HG02870 (cell line): ENCODE data around the gene ITFG1.
"Not testable (repeated sequence)": the region's sequence is repeated elsewhere in the genome, so short reads cannot be mapped to it uniquely, and the experiment has no call there.

ENCODE experiments used
- ATAC-seq: cut with Tn5 transposase; IDR thresholded peaks from one replicate; pipeline ENCODE4 v1.9.1; 2021; ENCODE audit warnings: mild to moderate bottlenecking, moderate library complexity; ENCODE audit not compliant: unreplicated experiment

Gene ITFG1

DNA sequence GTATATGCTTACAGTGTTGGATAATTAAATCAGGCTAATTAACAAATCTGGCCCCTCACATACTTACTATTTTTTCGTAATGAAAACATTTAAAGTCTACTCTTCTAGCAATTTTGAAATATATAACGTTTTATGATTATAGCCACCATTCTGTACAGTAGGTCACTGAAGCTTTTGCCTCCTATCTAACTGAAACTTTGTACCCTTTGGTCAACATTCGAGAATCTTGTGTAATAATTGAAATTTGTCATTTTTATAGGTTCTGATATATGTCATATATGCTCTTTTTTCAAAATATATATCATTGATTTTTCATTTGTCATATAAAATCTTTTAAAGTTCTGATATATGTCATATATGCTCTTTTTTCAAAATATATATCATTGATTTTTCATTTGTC lies 12.9 kb upstream of the ITFG1 start:
- ATAC-seq = no peak

- not testable (repeated sequence) for ATAC-seq
Observed at GRCh38 chr16:47473004-47473403, 12.1 kb upstream of the ITFG1 start.

DNA sequence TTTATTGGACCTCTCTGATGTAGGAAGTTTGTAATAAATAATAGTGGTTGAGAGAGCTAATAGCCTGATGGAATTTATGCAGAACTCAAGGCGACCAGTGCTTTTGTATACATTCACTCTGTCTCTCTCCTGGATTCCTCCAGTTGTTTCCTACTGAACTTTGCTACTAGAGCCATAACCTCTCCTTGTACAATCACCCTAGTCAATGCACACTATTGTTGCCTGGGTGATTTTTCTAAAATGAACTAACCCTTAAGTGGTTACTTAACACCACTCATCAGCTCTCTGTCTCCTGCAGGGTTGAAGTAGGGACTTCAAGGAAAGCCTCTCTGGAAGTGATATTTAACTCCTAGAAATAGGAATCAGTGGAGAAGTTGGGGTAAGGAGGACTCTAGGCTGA lies 9.9 kb upstream of the ITFG1 start:
- no peak for ATAC-seq

- no peak for ATAC-seq
Observed at GRCh38 chr16:47470211-47470610, 9.3 kb upstream of the ITFG1 start.

- no peak for ATAC-seq
Observed at GRCh38 chr16:47469227-47469626, 8.4 kb upstream of the ITFG1 start.

DNA sequence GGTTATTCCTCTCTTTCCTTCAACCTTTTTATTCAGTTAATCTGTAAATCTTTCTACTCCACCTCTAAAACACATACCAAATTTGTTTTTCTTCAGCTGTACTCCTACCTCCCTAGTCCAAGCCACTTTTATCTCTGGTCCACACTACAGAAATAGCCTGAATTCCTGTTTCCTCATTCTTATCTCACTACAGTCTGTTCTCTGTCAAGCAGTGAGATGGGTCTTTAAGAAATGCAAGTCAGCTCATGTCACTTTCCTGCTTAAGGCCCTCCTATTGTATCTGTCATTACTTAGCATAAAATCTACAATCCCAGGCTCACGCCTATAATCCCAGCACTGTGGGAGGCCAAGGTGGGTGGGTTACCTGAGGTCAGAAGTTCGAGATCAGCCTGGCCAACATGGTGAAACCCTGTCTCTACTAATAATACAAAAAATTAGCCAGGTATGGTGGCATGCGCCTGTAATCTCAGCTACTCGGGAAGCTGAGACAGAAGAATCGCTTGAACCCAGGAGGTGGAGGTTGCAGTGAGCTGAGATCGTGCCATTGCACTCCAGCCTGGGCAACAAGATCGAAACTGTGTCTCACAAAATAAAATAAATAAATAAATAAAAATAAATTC lies 7.3 kb upstream of the ITFG1 start:
- ATAC-seq = not testable (repeated sequence)

DNA sequence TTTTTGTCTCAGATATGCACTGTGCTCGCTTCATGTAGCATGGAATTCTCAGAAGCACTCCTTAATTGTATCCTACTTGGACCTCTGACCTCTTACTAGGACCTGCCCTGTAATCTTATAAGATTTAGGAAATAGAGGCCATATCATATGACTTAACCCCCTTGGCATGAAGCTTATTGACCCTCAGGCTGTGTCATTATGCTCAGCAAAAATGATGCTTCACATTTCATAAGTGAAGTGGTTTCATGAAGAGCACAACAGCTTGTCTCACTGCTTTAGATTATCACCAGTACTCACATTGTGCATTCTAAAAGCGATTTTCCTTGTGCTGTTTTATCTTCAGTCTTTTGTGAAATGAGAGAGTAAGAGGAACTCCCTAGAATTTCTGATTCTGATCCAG lies 6.6 kb upstream of the ITFG1 start:
- no peak for ATAC-seq

GRCh38 chr16:47465919-47466630 lies 5.2 kb upstream of the ITFG1 start:
- no peak for ATAC-seq

DNA sequence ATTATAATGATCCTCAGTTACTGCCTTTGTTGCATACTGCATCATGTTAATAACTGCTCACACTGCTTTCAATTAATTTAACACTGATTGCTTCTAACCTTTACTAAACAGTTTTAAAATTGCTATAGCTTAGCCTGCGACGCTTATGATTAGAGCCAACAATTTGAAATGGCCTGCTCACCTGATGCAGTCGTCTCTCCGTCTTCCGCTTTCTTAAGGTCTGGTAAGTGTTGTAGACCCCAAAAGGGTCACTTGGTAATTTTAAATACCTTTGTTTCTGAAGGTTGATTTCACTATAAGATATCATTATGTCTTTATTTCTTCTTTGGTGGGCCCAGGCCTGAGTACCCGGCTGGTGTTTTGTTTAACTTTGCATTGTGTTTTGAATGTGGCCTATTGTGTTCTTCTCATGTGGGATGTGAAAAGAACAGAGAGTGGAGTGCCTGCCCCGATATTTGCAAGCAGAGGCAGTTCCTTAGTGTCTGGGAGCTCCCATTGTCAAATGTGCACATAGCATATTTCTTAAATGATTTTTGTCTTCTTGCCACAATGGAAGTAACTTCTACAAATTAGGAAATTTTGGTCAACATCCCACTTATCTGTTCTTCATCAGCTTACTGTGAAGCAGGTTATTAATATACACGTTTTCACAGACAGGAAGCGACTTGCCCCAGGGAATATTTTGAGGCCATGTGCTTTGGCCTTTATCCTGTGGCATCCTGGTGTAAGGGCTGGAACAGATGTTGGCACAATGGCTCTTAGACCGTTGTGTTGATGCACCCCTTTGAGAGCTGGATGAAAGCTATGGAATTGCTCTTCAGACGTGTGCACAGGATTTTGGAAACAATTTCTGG lies 3.1 kb upstream of the ITFG1 start:
- ATAC-seq = no peak

GRCh38 chr16:47461598-47462266 lies 869 bp upstream of the ITFG1 start:
- peak; percentile 34 for ATAC-seq

GRCh38 chr16:47460359-47460710 lies 528 bp downstream of the ITFG1 start:
- no peak for ATAC-seq

DNA sequence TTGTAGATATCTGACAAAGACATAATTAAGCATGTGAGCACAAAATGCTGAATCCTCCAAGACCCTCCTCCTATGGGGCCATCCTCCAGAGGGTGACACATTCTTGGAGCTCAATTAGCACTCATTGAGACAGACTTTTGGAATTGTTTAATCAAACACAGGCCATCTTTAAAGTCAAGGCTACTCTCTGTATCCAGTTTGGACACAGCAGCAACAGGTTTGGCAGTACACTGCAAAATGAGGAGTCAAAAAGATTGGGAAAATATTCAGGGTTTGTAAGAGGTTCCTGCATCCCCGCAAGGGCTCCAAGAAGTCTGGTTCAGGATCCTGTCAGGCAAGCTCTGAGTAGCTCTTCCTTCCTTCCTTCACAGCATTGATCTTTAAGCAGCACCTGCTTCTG lies 1.3 kb downstream of the ITFG1 start:
- no peak for ATAC-seq

- no peak for ATAC-seq
Observed at GRCh38 chr16:47458331-47458730, 2.5 kb downstream of the ITFG1 start.

DNA sequence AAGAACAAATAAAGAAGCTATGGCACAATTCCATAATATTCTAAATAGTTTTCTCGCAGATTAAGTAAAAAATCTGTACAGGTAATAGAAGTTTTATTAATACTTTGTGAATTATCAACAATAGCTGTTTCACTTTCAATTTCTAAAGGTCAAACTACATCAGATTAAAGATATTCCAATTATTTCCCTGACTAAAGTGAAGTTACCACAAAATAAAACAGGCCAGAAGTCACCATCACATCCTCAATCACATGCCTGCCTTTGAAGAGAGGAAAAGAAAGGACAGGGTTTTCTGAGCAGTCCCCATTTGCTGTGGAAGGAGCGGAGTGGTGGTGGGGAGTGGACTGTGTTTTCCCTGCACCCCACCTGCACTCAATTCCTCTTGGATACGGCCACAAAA lies 11.1 kb downstream of the ITFG1 start:
- ATAC-seq = no peak

GRCh38 chr16:47448830-47449575 lies 11.9 kb downstream of the ITFG1 start:
- no peak for ATAC-seq

DNA sequence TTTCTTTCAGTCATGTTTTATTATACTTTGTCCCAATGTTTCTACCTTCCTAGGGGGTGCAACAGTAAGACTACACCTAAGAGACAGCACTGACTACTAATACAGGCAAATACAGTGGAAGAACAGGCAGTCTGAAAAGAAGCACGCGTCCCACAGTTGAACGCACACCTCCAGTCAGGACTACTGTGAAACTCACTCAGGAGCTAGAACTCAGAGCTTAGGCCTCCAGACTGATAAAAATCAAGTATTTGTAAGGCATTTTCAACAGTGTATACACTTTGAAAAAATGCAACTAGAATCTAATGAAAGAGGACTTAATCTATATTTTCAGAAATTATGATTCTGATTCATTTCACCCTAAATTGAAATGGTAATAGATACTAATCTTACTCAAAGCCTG lies 14.4 kb downstream of the ITFG1 start:
- no peak for ATAC-seq

DNA sequence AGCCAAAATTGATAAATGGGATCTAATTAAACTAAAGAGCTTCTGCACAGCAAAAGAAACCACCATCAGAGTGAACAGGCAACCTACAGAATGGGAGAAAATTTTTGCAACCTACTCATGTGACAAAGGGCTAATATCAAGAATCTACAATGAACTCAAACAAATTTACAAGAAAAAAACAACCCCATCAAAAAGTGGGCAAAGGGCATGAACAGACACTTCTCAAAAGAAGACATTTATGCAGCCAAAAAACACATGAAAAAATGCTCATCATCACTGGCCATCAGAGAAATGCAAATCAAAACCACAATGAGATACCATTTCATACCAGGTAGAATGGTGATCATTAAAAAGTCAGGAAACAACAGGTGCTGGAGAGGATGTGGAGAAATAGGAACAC lies 18.0 kb downstream of the ITFG1 start:
- not testable (repeated sequence) for ATAC-seq

DNA sequence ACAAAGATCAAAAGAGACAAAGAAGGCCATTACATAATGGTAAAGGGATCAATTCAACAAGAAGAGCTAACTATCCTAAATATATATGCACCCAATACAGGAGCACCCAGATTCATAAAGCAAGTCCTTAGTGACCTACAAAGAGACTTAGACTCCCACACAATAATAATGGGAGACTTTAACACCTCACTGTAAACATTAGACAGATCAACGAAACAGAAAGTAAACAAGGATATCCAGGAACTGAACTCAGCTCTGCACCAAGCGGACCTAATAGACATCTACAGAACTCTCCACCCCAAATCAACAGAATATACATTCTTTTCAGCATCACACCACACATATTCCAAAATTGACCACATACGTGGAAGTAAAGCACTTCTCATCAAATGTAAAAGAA lies 20.8 kb downstream of the ITFG1 start:
- ATAC-seq = not testable (repeated sequence)

GRCh38 chr16:47434274-47434673 lies 26.6 kb downstream of the ITFG1 start:
- not testable (repeated sequence) for ATAC-seq

- no peak for ATAC-seq
Observed at GRCh38 chr16:47431960-47432359, 28.9 kb downstream of the ITFG1 start.

GRCh38 chr16:47426806-47427205 lies 34.1 kb downstream of the ITFG1 start:
- ATAC-seq = no peak
